Measurements from ENCODE around the gene CLCN7.
"Not testable (repeated sequence)": the region's sequence is repeated elsewhere in the genome, so short reads cannot be mapped to it uniquely, and the experiment has no call there.

CLCN7 gene

DNA sequence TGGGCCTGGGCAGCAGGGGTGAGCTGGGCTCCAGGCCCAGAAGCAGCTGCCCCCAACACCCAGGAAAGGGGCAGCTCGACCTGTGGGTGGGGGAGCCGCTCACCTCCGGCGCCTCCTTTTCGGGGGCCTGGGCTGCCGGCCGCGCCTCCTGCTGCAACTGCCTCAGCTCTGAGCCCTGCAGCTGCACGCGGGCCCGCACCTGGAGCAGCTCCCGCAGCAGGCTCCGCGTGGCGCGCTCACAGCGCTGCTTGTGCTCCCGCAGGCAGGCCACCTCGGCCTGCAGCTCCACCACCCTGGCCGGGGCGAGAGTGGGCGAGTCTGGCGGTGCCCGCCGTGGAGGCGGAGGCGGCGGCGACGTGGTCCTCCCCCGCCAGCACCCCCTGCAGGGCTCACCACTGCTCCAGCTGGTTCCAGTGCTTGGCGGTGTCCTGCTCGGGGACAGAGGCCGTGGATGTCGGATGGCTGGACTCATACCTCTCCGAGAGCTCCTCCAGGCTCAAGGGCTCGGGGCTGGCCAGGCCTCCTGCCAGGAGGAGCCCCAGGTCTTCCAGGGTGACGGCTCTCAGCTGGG lies 31.3 kb downstream of the CLCN7 start:
- no peak for DNase-seq

DNA sequence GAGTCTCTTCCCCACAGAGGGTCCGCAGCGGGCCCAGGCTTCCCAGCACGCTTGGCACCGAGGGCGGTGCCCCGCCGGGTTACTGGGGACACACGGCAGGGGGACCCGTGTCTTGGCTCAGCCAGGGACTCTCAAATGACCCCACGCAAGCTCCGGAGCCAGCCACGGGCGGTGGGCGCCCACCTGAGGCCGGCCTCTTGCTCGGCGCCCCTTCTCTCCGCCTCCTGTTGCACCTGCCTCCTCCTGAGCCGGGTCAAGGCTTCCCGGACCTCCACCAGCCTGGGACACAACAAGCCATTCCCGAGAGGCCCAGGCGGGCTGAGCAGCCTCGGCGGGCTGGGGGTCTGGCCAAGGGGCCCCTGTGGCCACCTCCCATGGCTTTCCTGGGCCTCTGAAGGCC lies 32.1 kb downstream of the CLCN7 start:
- DNase-seq = no peak

DNA sequence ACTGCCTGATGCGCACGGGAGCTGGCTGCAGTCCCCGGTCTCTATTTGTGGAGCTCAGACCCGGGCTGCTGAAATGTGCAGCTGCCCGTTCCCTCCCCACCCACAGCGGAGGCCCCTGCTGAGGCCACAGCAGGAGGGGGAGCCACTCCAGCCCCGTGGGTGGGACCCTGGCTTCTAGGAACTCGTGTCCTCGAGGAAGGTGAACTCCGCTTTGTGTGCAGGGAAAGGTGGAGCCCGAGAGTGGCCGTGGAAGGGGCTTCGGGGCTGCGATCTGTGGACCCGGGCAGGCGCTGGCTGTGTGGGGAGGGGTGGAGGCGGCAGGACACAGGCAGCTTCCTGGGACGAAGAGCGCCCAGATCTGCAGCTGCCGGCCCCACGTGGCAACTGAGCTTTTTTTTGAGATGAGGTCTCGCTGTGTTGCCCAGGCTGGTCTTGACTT lies 33.4 kb downstream of the CLCN7 start:
- no peak for DNase-seq

DNA sequence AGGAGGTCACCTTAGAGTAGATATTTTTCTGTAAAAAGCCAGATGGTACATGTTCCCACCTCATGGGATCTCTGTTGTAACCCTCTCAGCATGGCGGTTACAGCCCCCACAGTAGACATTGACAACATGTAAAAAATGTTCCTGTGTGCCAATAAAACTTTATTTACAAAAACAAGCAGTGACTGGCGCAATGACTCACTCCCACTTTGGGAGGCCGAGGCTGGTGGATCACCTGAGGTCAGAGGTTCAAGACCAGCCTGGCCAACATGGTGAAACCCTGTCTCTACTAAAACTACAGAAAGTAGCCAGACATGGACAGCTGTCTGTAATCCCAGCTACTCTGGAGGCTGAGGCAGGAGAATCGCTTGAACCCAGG lies 35.1 kb downstream of the CLCN7 start:
- DNase-seq = not testable (repeated sequence)

DNA sequence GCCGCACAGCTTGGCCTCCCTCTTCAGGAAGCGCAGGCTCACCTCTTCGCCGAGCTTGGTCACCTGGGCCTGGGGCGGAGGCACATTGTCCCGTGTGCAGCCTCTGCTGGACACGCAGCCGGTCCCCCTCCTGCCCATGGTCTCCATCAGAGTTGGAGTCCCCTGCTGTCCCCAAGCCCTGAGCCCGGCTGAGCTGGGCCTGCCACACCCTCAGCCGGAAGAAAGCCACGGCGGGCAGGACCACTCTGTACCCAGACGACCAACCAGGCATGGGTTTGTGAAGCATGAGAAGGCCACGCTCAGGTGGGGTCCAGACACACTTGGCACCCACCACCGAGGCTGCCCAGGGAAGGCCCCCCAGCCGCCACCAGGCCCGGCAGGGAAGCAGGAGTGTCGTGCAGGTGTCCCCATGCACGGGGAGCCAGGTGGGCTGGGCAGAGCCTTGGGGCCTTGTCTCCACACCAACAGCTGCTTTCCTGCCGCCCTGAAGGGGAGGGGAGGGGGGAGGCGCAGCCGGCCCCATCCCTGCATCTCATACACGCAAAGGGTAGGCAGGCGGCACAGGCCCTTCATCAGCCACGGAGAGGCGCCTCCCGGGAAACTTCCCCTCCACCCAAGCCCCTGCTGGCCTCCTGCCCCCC lies 35.6 kb downstream of the CLCN7 start:
- no peak for DNase-seq

DNA sequence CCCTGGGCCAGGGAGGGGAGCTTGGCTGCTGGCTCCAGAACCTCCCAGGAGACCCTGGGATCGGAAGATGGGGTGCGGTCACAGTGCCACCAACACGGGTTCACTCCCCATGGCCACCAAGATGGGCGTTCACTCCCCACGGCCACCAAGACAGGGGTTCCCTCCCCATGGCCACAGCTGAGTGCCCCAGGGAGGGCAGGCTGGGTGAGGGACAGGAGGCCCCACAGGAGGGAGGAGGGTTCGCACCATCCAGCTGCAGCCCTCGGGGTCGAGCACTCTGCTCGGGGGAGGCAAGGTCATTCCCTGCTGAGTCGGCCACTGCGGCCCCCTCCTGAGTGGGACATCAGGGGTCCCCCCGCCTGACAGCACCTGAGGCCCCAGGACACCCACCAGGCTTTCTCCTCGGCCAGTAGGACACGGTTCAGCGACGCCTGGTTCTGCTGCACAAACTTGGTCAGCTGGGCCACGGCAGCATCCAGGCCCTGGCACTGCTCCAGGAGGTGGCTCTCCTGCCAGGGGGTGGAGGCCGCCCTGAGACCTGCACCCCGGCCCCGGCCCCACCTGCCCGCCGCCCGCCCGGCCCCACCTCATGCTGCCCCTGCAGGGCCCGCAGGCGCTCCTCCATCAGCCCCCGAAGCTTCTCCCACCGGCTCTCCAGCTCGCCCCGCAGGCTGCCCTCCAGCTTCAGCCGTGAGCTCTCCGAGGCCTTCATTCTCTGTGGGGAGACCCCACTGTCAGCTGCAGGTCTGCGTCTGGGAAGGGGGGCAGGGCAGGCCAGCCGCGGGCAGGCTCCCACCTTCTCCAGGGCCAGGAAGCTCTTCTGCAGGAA lies 36.4 kb downstream of the CLCN7 start:
- DNase-seq = no peak

DNA sequence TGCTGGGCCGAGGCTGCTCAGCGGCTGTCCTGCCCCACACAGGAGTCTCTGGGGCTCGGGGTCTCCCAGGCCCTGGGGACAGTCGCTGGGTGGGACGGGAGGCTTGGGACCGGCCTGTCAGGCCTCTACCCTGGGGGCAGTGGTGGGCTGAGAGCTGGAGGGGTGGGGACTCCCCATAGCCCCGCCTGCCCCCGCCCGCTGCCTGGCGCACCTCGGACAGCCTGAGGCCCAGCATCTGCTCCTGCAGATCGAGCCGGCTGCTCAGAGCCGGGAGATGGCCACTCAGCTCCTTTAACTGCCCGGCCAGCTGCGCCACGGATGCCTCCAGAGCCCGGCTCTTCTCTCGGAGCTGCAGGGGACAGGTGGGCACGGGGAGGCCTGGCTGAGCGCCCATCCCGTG lies 37.2 kb downstream of the CLCN7 start:
- DNase-seq = no peak

DNA sequence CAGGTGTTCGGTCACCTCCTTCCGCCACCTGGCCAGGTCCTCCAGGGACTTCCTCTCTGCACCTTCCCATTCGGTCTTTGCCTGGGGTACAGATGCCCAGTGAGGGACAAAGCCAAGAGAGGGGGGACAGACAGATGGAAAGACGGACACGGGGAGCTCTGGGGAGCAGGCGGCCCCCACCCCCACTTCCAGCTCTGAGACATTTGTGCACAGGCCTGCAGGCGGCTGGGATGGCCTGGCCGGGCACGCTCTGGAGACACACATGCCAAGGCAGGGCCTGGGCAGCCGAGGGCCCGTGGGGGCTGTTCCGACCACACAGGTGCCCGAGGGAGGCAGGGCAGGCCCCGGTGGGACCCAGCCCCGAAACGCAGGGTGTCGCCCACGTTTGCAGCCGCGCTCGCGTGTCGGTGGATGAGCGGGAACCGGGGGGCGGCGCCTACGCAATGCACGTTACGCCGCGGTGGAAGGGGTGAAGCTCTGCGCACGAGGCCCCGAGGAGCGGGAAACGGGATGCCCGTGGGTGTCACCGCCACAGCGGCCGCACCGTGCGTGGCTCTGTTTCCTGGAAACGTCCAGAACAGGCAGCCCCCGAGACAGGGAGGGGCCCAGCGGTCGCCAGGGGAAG lies 38.0 kb downstream of the CLCN7 start:
- no peak for DNase-seq

DNA sequence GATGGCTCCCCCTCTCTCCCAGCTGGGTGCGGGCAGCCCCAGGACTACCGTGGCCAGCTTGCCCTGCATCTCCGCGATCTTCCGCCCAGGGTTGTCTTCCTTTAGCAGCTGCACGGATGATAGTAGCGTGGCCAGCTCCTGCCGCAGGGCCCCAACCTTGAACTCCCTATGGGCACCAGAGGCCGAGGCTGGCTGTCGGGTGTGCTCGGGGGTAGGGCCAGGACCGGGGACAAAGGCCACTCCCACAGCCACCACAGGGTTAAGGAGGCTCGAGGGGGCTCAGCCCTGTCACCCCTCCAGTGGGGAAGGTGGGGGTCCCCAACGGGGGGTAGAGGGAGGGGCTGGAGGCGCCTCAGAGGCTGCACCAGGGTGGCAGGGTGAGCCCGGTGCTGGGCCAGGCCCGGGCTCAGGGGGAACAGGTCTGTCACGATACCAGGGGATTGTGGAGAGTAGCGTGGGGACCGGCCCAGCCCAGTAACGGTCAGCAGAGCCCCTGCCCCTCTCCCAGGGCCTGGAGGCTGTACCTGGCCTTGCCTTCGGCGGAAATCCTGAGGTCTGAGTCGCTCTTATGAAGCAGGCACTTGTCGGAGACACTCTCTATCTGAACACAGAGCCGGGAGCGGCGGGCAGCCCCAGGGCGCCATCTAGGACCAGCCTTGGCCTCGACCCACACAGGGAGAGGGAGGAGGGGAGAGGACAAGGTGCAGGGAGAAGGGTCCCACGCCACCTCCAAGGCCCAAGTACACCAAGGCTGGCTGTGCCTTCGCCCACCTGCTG lies 38.7 kb downstream of the CLCN7 start:
- no peak for DNase-seq

DNA sequence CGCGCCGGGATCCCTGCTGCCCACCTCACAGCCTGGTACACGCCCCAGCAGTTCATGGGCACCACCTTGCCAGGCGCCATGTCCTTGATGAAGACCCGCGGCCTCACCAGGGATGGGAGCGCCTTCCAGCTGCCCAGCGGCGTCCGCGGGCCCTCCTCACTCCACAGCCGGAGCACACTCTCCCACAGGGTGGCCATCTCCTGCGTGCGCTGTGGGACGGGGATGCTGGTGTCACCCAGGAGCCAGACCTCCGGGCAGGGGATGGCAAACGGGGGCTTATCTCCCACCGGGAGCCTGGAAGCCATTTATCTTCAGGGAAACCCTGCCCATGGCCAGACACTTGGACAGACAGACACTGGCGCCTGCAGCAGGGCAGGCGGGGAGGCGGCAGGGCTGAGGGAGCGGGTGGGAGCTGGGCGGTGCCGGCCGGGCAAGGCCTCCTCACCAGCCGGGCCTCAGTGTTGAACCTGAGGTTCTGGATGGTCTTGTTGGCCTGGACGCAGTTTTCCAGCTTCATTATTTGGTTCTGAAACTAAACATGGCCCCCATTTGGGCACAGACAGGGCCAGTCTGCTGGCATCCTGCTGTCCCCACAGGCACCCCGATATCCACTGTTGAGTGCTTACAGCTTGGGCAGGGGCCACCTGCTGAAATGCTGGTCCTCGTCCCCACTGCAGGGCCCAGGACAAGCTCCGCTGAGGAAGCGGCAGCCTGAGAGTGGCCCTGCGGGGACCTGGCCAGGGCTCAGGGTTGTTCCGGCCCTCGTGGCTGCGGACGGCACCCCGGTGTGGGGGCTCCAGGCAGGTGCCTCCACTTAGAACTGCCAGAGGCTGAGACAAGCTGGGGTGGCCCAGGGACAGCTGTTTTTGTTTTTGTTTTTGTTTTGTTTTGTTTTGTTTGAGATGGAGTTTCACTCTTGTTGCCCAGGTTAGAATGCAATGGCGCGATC lies 39.9 kb downstream of the CLCN7 start:
- no peak for DNase-seq

DNA sequence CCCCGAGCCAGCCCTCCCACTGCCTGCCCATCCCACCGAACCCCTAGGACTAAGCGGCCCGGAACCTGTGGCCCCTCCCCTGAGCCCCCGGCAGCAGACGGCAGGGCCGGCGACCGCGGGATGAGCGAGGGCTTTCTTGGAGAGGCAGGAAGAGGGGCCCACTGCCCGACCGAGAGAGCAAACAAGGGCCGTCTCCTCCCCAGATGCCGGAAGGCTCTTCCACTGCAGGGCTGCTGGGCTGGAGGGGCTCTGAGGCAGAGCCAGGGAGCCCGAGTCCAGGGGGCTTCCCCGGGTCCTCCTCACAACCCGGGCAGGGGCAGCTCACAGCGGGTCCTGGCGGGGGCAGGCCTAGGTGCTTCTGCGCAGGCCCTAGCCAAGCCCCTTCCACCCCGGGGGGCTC lies 41.1 kb downstream of the CLCN7 start:
- no peak for DNase-seq

DNA sequence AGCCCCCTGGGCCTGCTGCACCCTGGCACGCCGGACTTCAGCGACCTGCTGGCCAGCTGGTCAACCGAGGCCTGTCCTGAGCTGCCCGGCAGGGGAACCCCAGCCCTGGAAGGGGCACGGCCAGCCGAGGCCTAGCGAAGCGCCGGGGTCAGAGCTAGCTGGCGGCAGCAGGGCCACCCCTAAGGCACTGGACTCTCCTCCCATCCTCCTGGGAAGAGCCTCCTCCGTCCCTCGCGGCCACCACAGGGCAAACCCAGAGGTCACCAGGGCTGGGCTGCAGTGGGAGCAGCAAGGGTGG lies 41.6 kb downstream of the CLCN7 start:
- no peak for DNase-seq

DNA sequence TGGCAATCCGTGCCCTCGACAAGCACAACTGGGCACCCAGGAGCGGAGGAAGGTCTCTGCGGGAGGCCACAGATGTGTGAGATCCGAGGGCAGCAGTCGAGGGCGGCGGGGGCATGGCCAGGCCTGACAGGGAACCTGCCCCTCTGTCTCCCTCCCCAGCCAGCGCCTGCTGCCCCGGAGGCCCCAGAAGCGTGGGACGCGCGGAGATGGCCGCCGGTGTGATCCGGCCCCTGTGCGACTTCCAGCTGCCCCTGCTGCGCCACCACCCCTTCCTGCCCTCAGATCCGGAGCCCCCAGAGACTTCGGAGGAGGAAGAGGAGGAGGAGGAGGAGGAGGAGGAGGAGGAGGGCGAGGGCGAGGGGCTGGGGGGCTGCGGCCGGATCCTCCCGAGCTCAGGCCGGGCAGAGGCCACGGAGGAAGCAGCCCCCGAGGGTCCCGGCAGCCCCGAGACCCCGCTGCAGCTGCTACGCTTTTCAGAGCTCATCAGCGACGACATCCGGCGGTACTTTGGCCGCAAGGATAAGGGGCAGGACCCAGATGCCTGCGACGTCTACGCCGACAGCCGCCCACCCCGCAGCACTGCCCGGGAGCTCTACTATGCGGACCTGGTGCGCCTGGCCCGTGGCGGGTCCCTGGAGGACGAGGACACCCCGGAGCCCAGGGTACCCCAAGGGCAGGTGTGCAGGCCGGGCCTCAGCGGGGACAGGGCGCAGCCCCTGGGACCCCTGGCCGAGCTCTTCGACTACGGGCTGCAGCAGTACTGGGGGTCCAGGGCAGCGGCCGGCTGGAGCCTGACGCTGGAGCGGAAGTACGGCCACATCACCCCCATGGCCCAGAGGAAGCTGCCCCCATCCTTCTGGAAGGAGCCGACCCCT lies 42.2 kb downstream of the CLCN7 start:
- DNase-seq = no peak

DNA sequence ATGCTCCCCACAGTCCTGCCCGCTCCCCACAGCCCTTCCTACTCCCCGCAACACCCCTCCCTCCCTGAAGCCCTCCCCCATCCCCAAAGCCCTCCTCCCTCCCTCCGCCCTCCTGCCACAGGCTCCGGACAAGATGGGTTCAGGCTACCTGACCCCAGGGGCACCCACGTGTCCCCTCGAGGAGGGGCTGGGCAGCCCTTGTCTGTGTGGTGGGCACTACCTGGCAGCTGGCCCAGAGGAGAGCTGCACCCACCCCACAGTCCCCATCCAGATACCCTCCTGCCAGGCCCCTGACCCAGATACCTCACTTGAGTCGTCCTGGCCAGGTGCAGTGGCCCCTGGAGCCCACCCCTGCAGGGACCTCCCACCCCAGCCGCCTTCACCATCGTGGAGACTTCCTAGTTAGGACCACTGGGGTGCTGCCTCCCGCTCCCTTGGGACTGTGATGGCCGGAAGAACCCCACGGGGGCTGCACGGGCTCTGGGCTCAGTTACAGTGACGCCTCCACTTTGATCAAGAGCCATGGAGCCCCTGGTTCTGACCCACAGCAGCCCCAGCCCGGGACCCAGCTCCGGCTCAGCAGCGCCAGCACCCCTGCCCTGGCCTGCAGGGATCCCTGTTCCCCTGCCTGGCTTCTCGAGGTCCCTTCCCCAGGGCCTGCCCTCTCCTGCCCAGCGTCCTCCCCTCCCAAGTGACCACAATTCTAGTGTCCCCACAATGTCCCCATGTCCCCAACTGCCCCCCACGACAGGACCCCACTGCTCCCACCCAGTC lies 43.1 kb downstream of the CLCN7 start:
- no peak for DNase-seq

DNA sequence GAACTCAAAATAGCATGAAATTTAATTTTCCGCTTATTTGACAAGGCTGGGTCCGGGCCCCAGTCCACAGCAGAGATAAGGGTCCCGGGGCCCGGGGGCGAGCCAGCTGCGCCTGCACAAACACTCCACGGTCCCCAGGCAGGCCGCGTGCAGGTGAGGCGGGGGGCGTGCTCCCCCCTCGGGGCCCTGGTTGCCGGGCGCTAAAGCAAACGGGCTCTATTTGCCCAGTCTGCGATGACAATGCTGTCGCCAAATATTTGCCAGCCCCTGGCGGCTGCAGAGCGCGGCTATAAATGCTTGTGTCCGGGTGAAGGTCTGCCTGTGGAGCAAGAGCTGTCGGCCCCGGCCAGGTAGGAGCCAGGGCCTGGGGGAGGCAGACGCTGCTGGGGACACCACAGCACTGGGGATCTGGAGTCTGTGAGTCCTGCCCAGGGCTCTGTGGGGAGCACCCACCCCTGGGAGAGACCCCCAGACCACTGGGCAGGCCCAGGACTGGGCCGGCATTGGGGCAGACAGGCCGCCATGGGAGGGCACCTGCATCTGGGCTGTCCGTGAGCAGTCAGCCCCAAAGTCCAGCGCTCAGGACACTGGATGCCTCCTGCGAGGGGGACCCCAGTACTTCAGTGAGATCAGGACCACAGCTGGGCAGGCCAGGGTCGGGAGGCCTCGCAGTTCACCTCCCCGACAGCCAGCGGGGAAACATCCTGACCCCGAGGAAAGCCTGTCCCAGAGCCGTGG lies 43.9 kb downstream of the CLCN7 start, which contains the start of gene PERCC1:
Gene PERCC1, plus strand, starts transcription at position 320 of the 738 bp plus-strand sequence. CDS start 1,516 bp downstream, outside the sequence.
- DNase-seq = no peak

DNA sequence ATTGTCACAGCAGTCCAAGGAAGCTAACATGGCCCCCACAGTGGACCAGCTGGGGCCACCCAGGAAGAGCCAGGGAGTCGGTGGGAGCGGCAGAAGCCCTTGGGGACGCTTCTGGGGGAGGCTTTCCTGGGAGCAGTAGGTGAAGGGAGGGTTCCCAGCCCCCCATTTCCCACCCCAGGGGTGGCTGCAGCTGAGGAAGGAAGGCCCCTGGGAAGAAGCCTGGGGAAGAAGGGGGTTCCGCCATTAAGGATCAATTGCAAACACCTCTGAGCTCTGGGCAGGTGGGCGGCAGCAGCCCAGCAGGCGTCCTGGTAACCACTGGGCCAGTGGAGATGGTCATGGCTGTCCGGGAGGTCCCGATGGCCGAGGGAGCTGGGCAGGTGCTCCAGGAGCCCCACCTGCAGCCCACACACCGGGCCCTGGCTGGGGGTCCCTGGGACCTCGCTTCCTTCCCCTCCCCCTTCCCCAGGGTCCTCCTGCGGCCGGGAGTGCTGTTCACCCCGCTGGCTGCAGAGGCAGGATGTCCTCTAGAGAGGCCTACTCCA lies 44.5 kb downstream of the CLCN7 start:
- no peak for DNase-seq

DNA sequence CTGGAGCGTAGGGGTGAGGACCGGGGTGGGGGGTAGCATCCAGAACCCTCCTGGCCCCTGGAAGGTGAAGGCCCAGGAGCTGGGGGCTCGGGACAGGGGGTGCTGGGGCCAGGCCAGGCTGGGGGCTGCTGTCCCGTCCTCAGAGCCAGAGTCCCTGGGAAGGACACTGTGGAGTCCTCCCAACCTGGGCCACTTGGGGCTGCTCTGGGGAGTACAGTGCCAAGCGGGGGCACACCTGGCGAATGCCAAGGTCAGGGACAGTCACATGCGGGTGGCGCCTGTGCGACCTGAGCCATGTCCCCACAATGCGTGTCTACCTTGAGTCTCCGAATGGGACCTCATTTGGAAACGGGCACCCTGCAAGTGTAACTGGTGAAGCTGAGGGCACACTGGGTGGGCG lies 45.2 kb downstream of the CLCN7 start:
- no peak for DNase-seq

DNA sequence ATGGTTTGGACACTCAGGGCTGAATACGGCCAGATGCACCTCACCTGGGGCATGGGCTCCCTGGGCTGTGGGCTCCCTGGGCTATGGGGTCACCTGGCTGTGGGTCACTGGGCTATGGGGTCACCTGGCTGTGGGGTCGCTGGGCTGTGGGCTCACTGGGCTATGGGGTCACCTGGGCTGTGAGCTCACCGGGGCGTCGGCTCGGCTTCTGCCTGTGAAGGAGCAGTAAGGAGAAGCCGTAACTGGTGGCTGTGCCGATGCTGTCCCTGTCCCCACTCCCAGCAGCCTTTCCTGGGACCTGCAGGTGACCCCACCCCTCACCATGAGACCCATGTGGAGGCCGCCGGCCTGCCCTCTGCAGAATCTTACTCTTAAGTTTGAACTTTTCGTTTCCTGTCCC lies 45.8 kb downstream of the CLCN7 start:
- no peak for DNase-seq

DNA sequence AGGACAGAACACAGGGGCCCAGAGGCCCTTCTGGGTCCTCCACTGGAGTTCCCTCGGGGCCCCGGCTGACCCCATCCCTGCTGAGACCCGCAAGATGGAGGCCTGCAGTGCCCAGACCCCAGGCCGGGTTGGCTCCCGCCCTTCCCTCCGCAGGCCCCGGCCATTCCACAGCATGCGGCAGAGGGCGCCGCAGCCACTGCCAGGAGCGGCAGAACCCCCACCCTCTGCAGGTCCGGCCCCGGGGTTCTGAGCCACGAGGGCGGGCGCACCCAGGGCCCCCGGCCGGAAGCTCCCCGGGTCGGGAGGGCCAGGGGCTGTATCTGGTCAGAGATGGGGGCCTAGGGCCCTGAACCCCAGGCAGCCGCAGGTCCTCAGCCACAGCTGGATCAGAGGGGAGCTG lies 46.3 kb downstream of the CLCN7 start:
- no peak for DNase-seq
